Anterior cingulate cortex (tissue), 58 donors: ENCODE measurements around the gene SERP1.

Experiments
- DNase-seq, 58 donors: peaks; one replicate each; lab custom pipeline; 2025; lab: John Stamatoyannopoulos, UW

SERP1 gene

GRCh38 chr3:150494411-150494977 lies 51.8 kb downstream of the SERP1 start:
- DNase-seq, result no peak
